Measurements from ENCODE around the gene ARMH1. TPM values are rescaled to one million over a fixed set of nuclear protein-coding genes. Genes with fewer than 3 reads are reported as not detected.

ARMH1 gene
- total and polyA plus RNA-seq, 11 donors, result 0.33 to 9.9 (median 0.70) TPM; not detected in 3

GRCh38 chr1:44673675-44674112, 820 bp upstream of the ARMH1 start:
- no peak for DNase-seq
- peak overlapping the region; percentile 81 to 98 (median 96) for H3K27ac ChIP-seq
- 0 to 1% (median 0%) methylated on average over 14 to 16 of the region's 16 CpGs for WGBS, 4 donors
- H3K4me3 ChIP-seq, result peak overlapping the region; percentile 30 to 85 (median 68)
- no peaks in the 10 kb centered on the region for H3K9me3 ChIP-seq
- peak in 2 of 4 donors; percentile 0 to 1 for ATAC-seq
- H3K27me3 ChIP-seq, result no peaks in the 10 kb centered on the region
- H3K4me1 ChIP-seq, result peaks cover 0 to 70% (median 21%) of the 10 kb centered on the region in 12 donors
- intact Hi-C loops (cut with DNase I), result loop anchor here in 1 of 10 donors (10.0 kb wide), 1 partner anchor 61 kb away; the partner anchor contains the start of genes KIF2C and RNU5D-1
- H3K36me3 ChIP-seq, result peaks cover 0 to 6% (median 0%) of the 10 kb centered on the region in 9 donors
- TF ChIP-seq CTCF (IDR thresholded peaks at IDR 0.05) (no peak), POLR2A (IDR thresholded peaks at IDR 0.05) (peak in 1 of 2 donors; percentile 27)

GRCh38 chr1:44675186-44675585, 672 bp downstream of the ARMH1 start:
- H3K36me3 ChIP-seq, result no peaks in the 10 kb centered on the region
- H3K27me3 ChIP-seq, result no peaks in the 10 kb centered on the region
- H3K4me1 ChIP-seq, result peaks cover 0 to 70% (median 21%) of the 10 kb centered on the region in 12 donors
- TF ChIP-seq CTCF (IDR thresholded peaks at IDR 0.05) (no peak), POLR2A (IDR thresholded peaks at IDR 0.05) (no peak)
- H3K27ac ChIP-seq, result peak overlapping the region in 8 of 12 donors; percentile 77 to 97 (median 96)
- intact Hi-C loops (cut with DNase I), result loop anchor here in 1 of 10 donors (10.0 kb wide), 1 partner anchor 60 kb away; the partner anchor contains the start of genes KIF2C and RNU5D-1
- ATAC-seq, result no peak
- DNase-seq, result peak in 1 of 5 donors; percentile 18
- peak overlapping the region in 9 of 12 donors; percentile 60 to 85 (median 72) for H3K4me3 ChIP-seq
- no peaks in the 10 kb centered on the region for H3K9me3 ChIP-seq
- WGBS, 4 donors, result 87 to 92% (median 89%) methylated on average over 7 of the region's 7 CpGs

GRCh38 chr1:44676484-44677200, 2.1 kb downstream of the ARMH1 start:
- DNase-seq (no peak), ATAC-seq (no peak)
- no peaks in the 10 kb centered on the region for H3K36me3 ChIP-seq
- intact Hi-C loops (cut with DNase I), result loop anchor here in 1 of 10 donors (10.0 kb wide), 1 partner anchor 58 kb away; the partner anchor contains the start of genes KIF2C and RNU5D-1
- TF ChIP-seq CTCF (IDR thresholded peaks at IDR 0.05) (no peak), POLR2A (IDR thresholded peaks at IDR 0.05) (no peak)
- peak overlapping the region in 8 of 12 donors; percentile 3 to 96 (median 30) for H3K27ac ChIP-seq
- 68 to 78% (median 71%) methylated on average over 5 of the region's 5 CpGs for WGBS, 4 donors
- peaks cover 0 to 62% (median 21%) of the 10 kb centered on the region in 12 donors for H3K4me1 ChIP-seq
- no peaks in the 10 kb centered on the region for H3K9me3 ChIP-seq
- H3K27me3 ChIP-seq, result no peaks in the 10 kb centered on the region
- no peak overlapping the region for H3K4me3 ChIP-seq

GRCh38 chr1:44677201-44677766, 2.8 kb downstream of the ARMH1 start:
- H3K36me3 ChIP-seq, result no peaks in the 10 kb centered on the region
- no peak for TF ChIP-seq POLR2A (IDR thresholded peaks at IDR 0.05)
- peak in 9 of 12 donors; percentile 20 to 45 (median 30) for TF ChIP-seq CTCF (IDR thresholded peaks at IDR 0.05)
- no peak for DNase-seq
- intact Hi-C loops (cut with DNase I), result loop anchor here in 1 of 10 donors (10.0 kb wide), 1 partner anchor 58 kb away; the partner anchor contains the start of genes KIF2C and RNU5D-1
- H3K4me3 ChIP-seq, result no peak overlapping the region
- no peaks in the 10 kb centered on the region for H3K27me3 ChIP-seq
- ATAC-seq, result no peak
- H3K27ac ChIP-seq, result peak overlapping the region in 5 of 12 donors; percentile 11 to 96 (median 58)
- no peaks in the 10 kb centered on the region for H3K9me3 ChIP-seq
- H3K4me1 ChIP-seq, result peaks cover 0 to 55% (median 21%) of the 10 kb centered on the region in 12 donors
- WGBS, 4 donors, result 62 to 70% (median 67%) methylated on average over 6 of the region's 6 CpGs

Data from heart left ventricle (tissue), 16 donors.